C4-2B (cell line): ENCODE data around the gene SLCO3A1.

Source experiments
- CTCF ChIP-seq: fragments of 450-650 bp; conservative IDR thresholded peaks from 2 replicates; pipeline ENCODE4 v1.5.1; 2017; ENCODE audit warnings: mild to moderate bottlenecking
- ZFX ChIP-seq: fragments of 450-650 bp; IDR thresholded peaks from 2 replicates; pipeline ENCODE4 v1.6.1; 2017

GRCh38 chr15:92059036-92059970 lies 205.8 kb downstream of the SLCO3A1 start:
- TF ChIP-seq CTCF (no peak), ZFX (no peak)
